GM19193 (cell line): Measurements from ENCODE around the gene YPEL1.

ENCODE experiments used
- POLR2A ChIP-seq: IDR thresholded peaks from 4 replicates; pipeline ENCODE4 v1.6.1; 2011; ENCODE audit not compliant: insufficient read depth, insufficient read length; ENCODE audit errors: extremely low read depth

Gene YPEL1

DNA sequence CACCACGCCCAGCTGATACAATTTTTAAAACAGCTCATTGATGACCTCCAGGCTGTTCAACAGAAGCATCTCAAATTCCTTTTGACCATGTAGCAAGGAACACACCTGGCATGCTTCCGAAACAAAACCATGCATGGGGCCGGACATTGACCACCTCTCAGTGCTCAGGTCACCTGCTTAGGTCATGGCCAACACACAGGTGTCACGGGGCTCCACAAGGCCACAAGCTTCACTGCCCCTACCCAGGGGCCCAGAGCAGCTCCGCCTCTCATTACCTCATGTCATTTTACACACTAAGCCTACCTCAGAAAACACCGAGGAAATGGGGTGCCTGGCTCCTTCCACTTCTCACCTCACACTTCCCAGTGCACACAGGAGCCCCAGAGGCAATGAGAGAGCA is 26.6 kb downstream of the YPEL1 start:
- no peak for TF ChIP-seq POLR2A

DNA sequence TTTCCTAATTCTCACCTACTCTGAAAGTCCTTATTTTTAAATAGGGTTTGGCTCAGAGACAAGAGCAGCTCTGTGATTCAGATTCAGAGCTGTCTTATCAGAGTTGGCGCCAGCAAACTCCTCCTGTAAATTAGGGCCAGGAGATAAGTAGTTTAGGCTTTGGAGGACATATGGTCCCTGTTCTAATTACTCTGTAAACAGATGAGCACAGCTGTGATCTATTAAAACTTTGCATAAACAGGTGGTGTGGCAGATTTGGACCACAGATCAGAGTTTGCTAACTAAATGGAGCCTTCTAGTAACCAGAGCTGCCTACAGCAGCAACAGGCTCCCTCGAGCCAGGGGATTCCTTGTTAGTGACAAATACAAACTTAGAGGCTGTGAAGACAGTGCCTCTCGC is 27.9 kb downstream of the YPEL1 start:
- TF ChIP-seq POLR2A = no peak

DNA sequence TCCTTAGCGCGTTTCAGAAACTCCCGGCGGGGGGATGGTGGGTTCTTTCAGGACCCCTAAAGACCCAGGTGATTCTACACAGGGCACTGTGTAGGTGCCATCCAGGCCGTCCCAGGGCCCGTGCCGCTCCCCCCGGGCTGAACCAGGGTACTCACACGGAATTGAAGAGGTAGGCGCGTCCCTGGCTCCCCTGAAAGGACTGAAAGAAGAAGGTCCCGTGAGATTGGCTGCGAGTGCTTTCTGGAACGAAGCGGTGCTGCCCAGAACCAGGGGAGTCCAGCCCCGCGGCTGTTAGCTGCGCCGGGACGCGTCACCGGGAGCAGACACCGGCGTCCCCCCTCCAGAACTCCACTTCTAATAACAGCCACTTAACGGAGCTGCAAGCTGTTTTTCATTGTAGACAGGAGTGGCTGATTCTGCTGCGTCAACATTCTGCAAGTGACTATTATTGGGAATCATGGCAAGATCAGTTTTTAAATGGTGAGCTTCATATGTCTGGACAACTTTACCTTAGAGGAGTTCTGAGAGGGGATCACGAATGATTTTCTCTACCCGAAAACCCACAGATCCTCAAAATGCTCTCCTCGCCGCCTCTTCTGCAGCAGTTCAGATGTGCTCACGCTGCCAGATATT is 31.8 kb downstream of the YPEL1 start:
- no peak for TF ChIP-seq POLR2A

DNA sequence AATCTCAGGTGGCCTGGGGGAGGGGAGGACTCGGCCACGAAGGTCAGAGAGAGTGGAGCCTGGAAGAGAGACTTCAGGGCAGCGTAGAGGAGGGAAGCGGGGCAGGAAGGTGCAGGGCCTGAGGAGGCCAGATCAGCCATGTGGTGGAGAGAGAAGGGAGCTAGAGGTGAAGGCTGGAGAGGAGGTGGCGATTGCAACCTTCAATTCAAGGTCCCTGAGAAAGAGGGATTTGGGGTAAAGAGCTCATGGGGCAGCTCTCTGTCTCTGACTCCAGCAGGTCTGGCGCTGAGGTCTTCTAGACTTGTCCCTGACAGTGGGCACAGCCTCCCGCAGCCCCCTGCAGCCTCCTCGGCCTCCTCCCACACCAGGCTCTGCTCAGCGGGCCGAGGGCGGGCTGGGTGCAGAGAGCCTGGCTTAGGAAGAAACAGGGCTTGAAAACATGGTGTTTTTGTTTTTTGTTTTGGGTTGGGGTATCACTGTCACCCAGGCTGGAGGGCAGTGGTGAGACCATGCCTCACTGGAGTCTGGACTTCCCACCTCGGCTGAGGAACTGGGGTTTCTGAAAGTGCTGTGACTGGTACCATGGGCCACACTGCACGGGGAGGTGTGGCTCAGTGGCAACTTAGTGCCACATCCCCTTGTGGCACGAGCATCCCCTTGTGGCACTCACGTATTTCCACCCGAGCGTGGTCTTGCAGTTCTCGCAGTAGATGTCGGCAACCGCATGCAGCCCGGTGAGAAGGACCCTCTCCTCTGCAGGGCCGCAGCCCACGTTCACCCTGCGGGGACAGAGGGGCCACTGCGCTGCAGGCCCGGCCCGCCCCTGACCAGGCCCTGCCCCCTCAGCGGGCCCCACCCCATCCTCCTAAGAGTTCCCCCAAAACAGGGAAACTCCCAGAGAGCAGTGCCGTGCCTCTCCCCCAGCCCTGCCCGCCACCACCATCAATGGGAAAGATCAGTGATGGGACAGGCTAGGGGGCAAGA is 32.6 kb downstream of the YPEL1 start:
- no peak for TF ChIP-seq POLR2A

DNA sequence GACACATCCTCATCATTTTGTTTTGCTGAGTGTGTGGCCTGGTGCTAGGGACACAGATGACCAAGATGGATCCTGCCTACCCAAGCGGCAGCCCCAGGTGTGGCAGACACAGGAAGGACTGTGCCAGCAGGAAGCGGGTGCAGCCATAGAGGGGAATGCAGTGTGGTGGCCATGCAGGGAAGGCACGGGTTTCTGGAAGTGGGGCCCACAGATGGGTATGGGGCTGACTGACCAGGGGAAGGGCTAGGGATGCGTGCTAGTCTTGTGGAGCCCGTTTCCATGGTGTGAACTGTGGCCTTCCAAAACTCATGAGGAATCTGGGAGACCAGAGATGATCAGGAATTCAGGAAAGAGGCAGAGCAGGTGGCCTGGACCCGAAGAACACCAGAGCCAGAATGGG is 33.5 kb downstream of the YPEL1 start:
- TF ChIP-seq POLR2A = no peak

DNA sequence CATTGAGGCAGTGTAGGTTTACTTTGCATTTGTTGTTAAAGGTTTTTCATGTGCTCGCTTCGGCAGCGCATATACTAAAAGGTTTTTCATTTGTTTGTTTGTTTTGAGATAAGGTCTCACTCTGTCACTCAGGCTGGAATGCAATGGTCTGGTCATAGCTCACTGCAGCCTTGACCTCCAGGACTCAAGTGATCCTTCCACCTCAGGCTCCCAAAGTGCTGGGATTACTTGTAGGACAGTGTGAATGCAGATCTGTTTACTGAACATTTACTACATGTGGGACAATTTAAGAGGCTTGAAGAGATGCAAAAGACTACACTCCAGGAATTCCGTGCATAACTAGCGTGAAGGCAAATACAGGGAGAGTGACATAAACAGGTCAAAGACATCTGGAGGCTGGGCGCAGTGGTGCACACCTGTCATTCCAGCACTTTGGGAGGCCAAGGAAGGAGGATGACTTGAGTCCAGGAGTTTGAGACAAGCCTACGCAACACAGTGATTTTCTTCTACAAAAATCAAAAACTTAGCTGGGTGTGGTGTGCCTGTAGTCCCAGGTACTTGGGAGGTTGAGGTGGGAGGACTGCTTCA is 34.1 kb downstream of the YPEL1 start:
- no peak for TF ChIP-seq POLR2A

DNA sequence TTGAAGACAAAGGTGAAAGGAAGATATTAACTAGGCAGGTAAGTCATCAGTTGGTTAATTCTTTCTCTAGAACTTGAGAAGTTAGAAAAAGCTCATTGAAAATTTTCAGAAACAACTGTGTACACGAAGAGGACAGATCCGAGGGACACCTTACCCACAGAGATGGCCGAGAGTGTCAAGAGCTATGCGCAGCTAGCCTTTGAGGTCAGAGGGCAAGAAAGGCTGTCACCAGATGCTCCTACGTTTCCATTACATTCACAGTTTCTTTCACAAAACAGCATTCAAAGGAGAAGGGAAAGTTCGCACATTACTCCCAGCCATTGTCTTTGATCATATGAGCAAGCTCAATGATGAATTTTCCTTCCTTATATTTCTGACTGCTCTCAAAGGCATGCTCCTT is 34.8 kb downstream of the YPEL1 start:
- no peak for TF ChIP-seq POLR2A

GRCh38 chr22:21699643-21700042 is 36.0 kb downstream of the YPEL1 start:
- no peak for TF ChIP-seq POLR2A

DNA sequence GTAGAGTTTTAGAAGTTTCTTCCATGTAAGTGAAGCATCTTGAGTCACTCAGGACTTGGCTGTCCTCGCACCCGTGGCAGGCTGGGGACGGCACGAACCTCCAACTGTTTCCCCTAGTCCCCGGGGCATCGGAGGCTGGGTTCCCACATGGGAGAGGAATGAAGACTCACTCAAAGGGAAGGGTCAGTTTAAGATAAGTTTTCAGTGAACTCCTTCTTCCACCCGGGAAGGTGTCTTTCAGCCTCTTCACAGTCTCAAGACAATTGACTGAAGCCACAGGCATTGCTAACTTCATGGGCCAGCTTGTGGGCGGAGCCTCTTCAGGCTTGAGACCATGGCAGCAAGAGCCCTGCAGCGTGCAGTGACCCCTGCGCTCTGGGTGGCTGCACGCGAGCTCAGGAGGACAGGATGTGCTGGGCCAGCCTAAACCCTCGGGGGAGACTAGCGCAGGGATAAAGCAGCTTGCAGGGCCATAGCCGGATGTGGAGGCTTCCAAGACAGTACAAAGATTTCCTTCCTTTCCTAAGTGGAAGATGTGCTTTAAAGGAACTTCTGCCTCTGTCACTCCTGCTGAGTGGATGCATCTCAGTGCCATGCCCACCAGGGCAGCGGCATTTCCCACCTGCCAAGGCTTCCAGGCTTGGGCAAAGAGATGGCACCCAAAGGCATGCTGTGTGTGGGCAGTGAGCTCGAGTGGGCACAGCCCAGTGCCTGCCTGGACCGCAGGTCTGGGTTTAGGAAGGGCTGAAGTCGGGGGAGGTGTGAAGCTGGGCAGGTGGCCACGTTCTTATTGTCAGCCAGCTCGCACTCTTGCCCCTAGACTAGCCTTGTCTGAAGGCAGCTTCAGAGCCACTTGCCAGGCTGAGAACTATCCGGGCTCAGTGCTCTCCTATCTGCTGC is 36.9 kb downstream of the YPEL1 start:
- TF ChIP-seq POLR2A = no peak

GRCh38 chr22:21697880-21698279 is 37.7 kb downstream of the YPEL1 start:
- TF ChIP-seq POLR2A = no peak

- no peak for TF ChIP-seq POLR2A
Measured at GRCh38 chr22:21697021-21697771, 38.4 kb downstream of the YPEL1 start.

- TF ChIP-seq POLR2A = no peak
Measured at GRCh38 chr22:21696115-21696514, 39.5 kb downstream of the YPEL1 start.

DNA sequence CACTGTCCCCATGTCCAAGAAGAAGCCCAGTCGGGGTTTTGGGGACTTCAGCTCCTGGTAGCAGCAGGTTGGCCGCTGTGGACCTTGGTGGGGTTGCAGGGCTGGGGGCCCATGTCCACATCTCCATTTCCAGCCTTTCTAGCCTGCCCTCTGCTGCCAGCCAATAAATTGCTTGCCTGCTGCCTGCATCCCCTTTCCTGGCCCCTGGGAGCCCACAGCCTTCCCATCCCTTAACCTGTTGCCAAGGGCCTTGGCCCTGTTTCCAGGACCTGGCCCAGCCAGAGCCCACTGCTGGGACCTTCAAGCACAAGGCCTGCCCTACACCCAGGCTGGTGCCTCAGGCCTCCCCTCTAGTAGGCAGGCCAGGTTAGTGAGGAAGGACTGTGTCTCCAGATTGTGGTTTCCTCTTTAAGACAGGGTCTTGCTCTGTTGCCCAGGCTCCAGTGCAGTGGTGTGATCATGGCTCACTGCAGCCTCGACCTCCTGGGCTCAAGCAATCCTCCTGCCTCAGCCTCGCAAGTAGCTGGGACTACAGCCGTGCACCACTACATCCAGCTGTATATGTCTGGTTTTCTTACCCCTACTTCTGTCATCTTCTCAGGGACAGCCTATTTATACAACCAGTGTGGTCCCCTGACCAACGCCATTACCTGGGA is 40.0 kb downstream of the YPEL1 start:
- no peak for TF ChIP-seq POLR2A

DNA sequence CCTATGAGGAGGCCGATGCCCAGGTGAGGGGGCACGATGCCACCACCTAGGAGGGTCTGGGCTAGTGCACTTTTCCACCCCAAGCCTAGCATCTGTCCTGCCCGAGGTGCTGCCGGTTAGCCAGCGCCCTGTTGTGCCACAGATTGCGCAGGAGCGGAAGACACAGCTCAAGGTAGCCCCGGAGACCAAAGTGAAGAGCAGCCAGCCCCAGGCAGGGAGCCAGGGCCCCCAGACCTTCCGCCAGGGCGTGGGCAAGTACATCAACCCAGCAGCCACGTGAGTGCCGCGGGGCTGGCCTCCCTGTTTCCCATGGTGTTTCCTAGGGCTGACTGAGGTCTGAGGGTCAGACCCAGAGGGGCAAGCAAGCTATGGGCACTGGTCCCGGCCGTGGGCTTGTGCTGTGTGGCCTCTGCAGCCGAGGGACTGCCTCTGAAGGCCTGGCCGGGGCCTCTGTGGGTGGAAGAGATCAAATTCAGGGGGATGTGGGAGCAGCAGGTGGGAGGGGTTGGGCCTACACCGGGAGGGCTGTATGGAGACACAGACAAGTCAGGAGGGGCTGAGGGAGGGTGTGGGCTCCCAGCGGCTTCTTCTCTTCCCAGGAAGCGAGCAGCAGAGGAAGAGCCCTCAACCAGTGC is 40.7 kb downstream of the YPEL1 start:
- TF ChIP-seq POLR2A = no peak

- no peak for TF ChIP-seq POLR2A
Measured at GRCh38 chr22:21694394-21694793, 41.2 kb downstream of the YPEL1 start.
